ENCODE results near the gene CORO7.

- TF ChIP-seq CTCF (IDR thresholded peaks at IDR 0.05) (no peak), EP300 (IDR thresholded peaks at IDR 0.05) (no peak)
Measured at GRCh38 chr16:4373356-4373908, 43.0 kb downstream of the CORO7 start.

Measured in gastroesophageal sphincter (tissue), 3 donors.